RWPE2 (cell line): ENCODE data around the gene ASB11.
"Not testable (repeated sequence)": the region's sequence is repeated elsewhere in the genome, so short reads cannot be mapped to it uniquely, and the experiment has no call there.

Experiments used
- ATAC-seq: fragments of 200-7000 bp; cut with Tn5 transposase; 3 replicates; pipeline ENCODE4 v1.9.1; 2021; ENCODE audit warnings: low read depth
- DNase-seq: peaks from one replicate; pipeline ENCODE4 v3.0.0-alpha.2; 2020; ENCODE audit warnings: low spot score
- H3K27ac ChIP-seq: fragments of 450-650 bp; 2 replicates; pipeline ENCODE4 v1.5.1; 2017; ENCODE audit warnings: mild to moderate bottlenecking; ENCODE audit not compliant: poor library complexity, severe bottlenecking
- H3K27me3 ChIP-seq: fragments of 250-450 bp; sonication (Bioruptor Pico); 2 replicates; pipeline ENCODE4 v1.5.1; 2021; ENCODE audit warnings: mild to moderate bottlenecking, moderate library complexity; ENCODE audit not compliant: insufficient read depth, poor library complexity, severe bottlenecking
- H3K36me3 ChIP-seq: fragments of 250-450 bp; sonication (Bioruptor Pico); 2 replicates; pipeline ENCODE4 v1.5.1; 2020; ENCODE audit warnings: low read depth, mild to moderate bottlenecking, moderate library complexity
- H3K4me1 ChIP-seq: fragments of 250-450 bp; sonication (Bioruptor Pico); 2 replicates; pipeline ENCODE4 v1.5.1; 2021; ENCODE audit warnings: mild to moderate bottlenecking, moderate library complexity; ENCODE audit not compliant: insufficient read depth, poor library complexity, severe bottlenecking
- H3K4me3 ChIP-seq: fragments of 250-450 bp; sonication (Bioruptor Pico); 2 replicates; pipeline ENCODE4 v1.5.1; 2021; ENCODE audit warnings: mild to moderate bottlenecking, moderate library complexity; ENCODE audit not compliant: severe bottlenecking
- H3K9me3 ChIP-seq: fragments of 250-450 bp; sonication (Bioruptor Pico); 2 replicates; pipeline ENCODE4 v1.5.1; 2021; ENCODE audit warnings: mild to moderate bottlenecking, moderate library complexity; ENCODE audit not compliant: severe bottlenecking
- CTCF ChIP-seq: fragments of 450-650 bp; IDR thresholded peaks from one replicate; pipeline ENCODE4 v1.5.1; 2017; ENCODE audit warnings: mild to moderate bottlenecking, moderate library complexity; ENCODE audit not compliant: poor library complexity, severe bottlenecking

Gene ASB11

GRCh38 chrX:15319075-15319474 is 3.6 kb upstream of the ASB11 start:
- ATAC-seq: no peak
- H3K36me3 ChIP-seq: peaks cover 16% of the 10 kb centered on the region
- H3K9me3 ChIP-seq: no peaks in the 10 kb centered on the region
- no peaks in the 10 kb centered on the region for H3K4me1 ChIP-seq
- no peak overlapping the region for H3K27ac ChIP-seq
- no peak for TF ChIP-seq CTCF
- no peak for DNase-seq
- no peak overlapping the region for H3K4me3 ChIP-seq
- H3K27me3 ChIP-seq: no peaks in the 10 kb centered on the region

- Histone ChIP-seq H3K9me3 (no peaks in the 10 kb centered on the region), H3K4me1 (no peaks in the 10 kb centered on the region), H3K27ac (no peak overlapping the region), H3K4me3 (no peak overlapping the region), H3K27me3 (no peaks in the 10 kb centered on the region), H3K36me3 (no peaks in the 10 kb centered on the region; the same call in 1 of the 2 replicates)
- no peak for DNase-seq
- no peak for ATAC-seq
- TF ChIP-seq CTCF: no peak
Measured at GRCh38 chrX:15314472-15314871, 968 bp downstream of the ASB11 start.

GRCh38 chrX:15311119-15311518 is 4.3 kb downstream of the ASB11 start:
- H3K27ac ChIP-seq: no peak overlapping the region
- no peaks in the 10 kb centered on the region for H3K36me3 ChIP-seq
- no peaks in the 10 kb centered on the region for H3K27me3 ChIP-seq
- H3K4me1 ChIP-seq: no peaks in the 10 kb centered on the region
- DNase-seq (no peak), ATAC-seq (no peak)
- no peaks in the 10 kb centered on the region for H3K9me3 ChIP-seq
- H3K4me3 ChIP-seq: no peak overlapping the region
- no peak for TF ChIP-seq CTCF

GRCh38 chrX:15310117-15310516 is 5.3 kb downstream of the ASB11 start:
- no peak for TF ChIP-seq CTCF
- no peak for ATAC-seq
- H3K9me3 ChIP-seq: no peaks in the 10 kb centered on the region
- H3K4me1 ChIP-seq: no peaks in the 10 kb centered on the region
- H3K27ac ChIP-seq: no peak overlapping the region
- no peaks in the 10 kb centered on the region for H3K36me3 ChIP-seq
- DNase-seq: no peak
- no peaks in the 10 kb centered on the region for H3K27me3 ChIP-seq
- no peak overlapping the region for H3K4me3 ChIP-seq

GRCh38 chrX:15305899-15306298 is 9.5 kb downstream of the ASB11 start:
- not testable (repeated sequence) for ATAC-seq, H3K36me3 ChIP-seq, H3K9me3 ChIP-seq, H3K27ac ChIP-seq, H3K4me1 ChIP-seq, DNase-seq, H3K27me3 ChIP-seq, H3K4me3 ChIP-seq
